A673 (cell line): ENCODE data around the gene MPDZ. TPM values are rescaled to one million over a fixed set of nuclear protein-coding genes. Genes with fewer than 3 reads are reported as not detected.

Source experiments
- BruUV-seq: library from RNA; stranded (reverse); fragments of 400-500 nt; replicated peaks from 2 replicates; lab custom pipeline; 2021; lab: Mats Ljungman, UMichigan
- CTCF ChIA-PET: fragments of 300-600 bp; sonication (Branson Sonifier 250); formaldehyde crosslinking; loops from one replicate; lab custom pipeline; 2022; ENCODE audit warnings: antibody characterized with exemption; lab: Charles Lee
- POLR2A ChIA-PET: fragments of 300-600 bp; sonication (Branson Sonifier 250); formaldehyde crosslinking; loops from one replicate; lab custom pipeline; 2022; ENCODE audit warnings: antibody characterized with exemption; ENCODE audit not compliant: low non-redundant PET; lab: Charles Lee
- DNase-seq: peaks from one replicate; pipeline ENCODE4 v3.0.0-alpha.2; 2015; ENCODE audit warnings: low spot score
- H3K27ac ChIP-seq: fragments of 200-600 bp; sonication (generic); 2 replicates; pipeline ENCODE4 v1.5.1; 2016; ENCODE audit warnings: mixed run types, low read depth, mild to moderate bottlenecking, mixed read lengths, antibody characterized with exemption, low read length; ENCODE audit not compliant: poor library complexity, severe bottlenecking
- H3K27me3 ChIP-seq: fragments of 200-600 bp; sonication (generic); replicated peaks from 2 replicates; pipeline ENCODE4 v1.6.1; 2017; ENCODE audit warnings: mixed run types, low read depth, mild to moderate bottlenecking, mixed read lengths, antibody characterized with exemption, low read length; ENCODE audit not compliant: insufficient read depth, poor library complexity
- H3K36me3 ChIP-seq: fragments of 200-600 bp; sonication (generic); 2 replicates; pipeline ENCODE4 v1.6.1; 2016; ENCODE audit warnings: mixed run types, mild to moderate bottlenecking, mixed read lengths, antibody characterized with exemption, low read length; ENCODE audit not compliant: insufficient read depth, poor library complexity, severe bottlenecking
- H3K4me1 ChIP-seq: fragments of 200-600 bp; sonication (generic); 2 replicates; pipeline ENCODE4 v1.6.1; 2017; ENCODE audit warnings: mixed run types, mild to moderate bottlenecking, mixed read lengths, antibody characterized with exemption, low read length; ENCODE audit not compliant: insufficient read depth, poor library complexity, severe bottlenecking
- H3K4me3 ChIP-seq: fragments of 200-600 bp; sonication (generic); 2 replicates; pipeline ENCODE4 v1.5.1; 2016; ENCODE audit warnings: low read depth, mixed run types, mild to moderate bottlenecking, mixed read lengths, low read length; ENCODE audit not compliant: poor library complexity, severe bottlenecking
- H3K9me3 ChIP-seq: fragments of 200-600 bp; sonication (generic); 2 replicates; pipeline ENCODE4 v1.6.1; 2016; ENCODE audit warnings: mixed run types, low read depth, mild to moderate bottlenecking, mixed read lengths, antibody characterized with exemption, low read length; ENCODE audit not compliant: poor library complexity, severe bottlenecking
- CTCF ChIP-seq: fragments of 300-800, 200-600 bp; sonication (generic); conservative IDR thresholded peaks from 2 replicates; pipeline ENCODE4 v1.5.1; 2017; ENCODE audit warnings: low read depth, mild to moderate bottlenecking, antibody characterized with exemption, low read length, moderate library complexity, mixed read lengths
- EZH2 ChIP-seq: fragments of 200-600 bp; sonication (generic); IDR thresholded peaks from 2 replicates; pipeline ENCODE4 v1.6.1; 2017; ENCODE audit warnings: borderline replicate concordance, low read depth, mild to moderate bottlenecking, mixed read lengths, antibody characterized with exemption, low read length; ENCODE audit not compliant: poor library complexity, severe bottlenecking
- intact Hi-C: fragments of 100-400 bp; cut with micrococcal nuclease; formaldehyde crosslinking; loops from one replicate; pipeline ENCODE4 v1.10.0; 2022; ENCODE audit not compliant: unreplicated experiment
- total RNA-seq: library from RNA; stranded (reverse); gene quantifications from 2 replicates; pipeline ENCODE4 v1.2.3, GENCODE V29; 2021

Gene MPDZ
- total RNA-seq, 1 experiment from 2014 or later: 35.1 TPM

- H3K9me3 ChIP-seq: peaks cover 11% of the 10 kb centered on the region
- POLR2A ChIA-PET: no interaction called here
- no peaks in the 10 kb centered on the region for H3K36me3 ChIP-seq
- no peak overlapping the region for H3K4me3 ChIP-seq
- BruUV-seq: no TSS peak
- intact Hi-C loops: no loop called here
- no peaks in the 10 kb centered on the region for H3K27me3 ChIP-seq
- no peak overlapping the region for H3K27ac ChIP-seq
- CTCF ChIA-PET: interaction anchor here (0.6 kb wide), 1 partner anchor 21 kb away, joined by 5 read pairs; no protein-coding TSS in a partner anchor
- no peaks in the 10 kb centered on the region for H3K4me1 ChIP-seq
- DNase-seq: no peak
- TF ChIP-seq EZH2 (no peak), CTCF (no peak)
Measured at GRCh38 chr9:13295556-13295955, 16.1 kb upstream of the MPDZ start.

GRCh38 chr9:13292782-13293181, 13.3 kb upstream of the MPDZ start:
- DNase-seq: no peak
- CTCF ChIA-PET: no interaction called here
- BruUV-seq: no TSS peak
- POLR2A ChIA-PET: no interaction called here
- Histone ChIP-seq H3K9me3 (peaks cover 11% of the 10 kb centered on the region), H3K27me3 (no peaks in the 10 kb centered on the region), H3K4me3 (no peak overlapping the region), H3K27ac (no peak overlapping the region), H3K36me3 (no peaks in the 10 kb centered on the region), H3K4me1 (no peaks in the 10 kb centered on the region)
- intact Hi-C loops: no loop called here
- TF ChIP-seq EZH2 (no peak), CTCF (no peak)

GRCh38 chr9:13292158-13292557, 12.7 kb upstream of the MPDZ start:
- H3K27ac ChIP-seq: no peak overlapping the region
- POLR2A ChIA-PET: no interaction called here
- CTCF ChIA-PET: no interaction called here
- H3K4me1 ChIP-seq: no peaks in the 10 kb centered on the region
- no peak for TF ChIP-seq EZH2
- no peak for TF ChIP-seq CTCF
- no peak for DNase-seq
- peaks cover 9% of the 10 kb centered on the region for H3K9me3 ChIP-seq
- H3K27me3 ChIP-seq: no peaks in the 10 kb centered on the region
- intact Hi-C loops: no loop called here
- no TSS peak for BruUV-seq
- no peak overlapping the region for H3K4me3 ChIP-seq
- no peaks in the 10 kb centered on the region for H3K36me3 ChIP-seq
